Ishikawa (cell line): ENCODE measurements around the gene SLC66A1.

ENCODE experiments used
- CEBPB ChIP-seq: IDR thresholded peaks from 2 replicates; pipeline ENCODE4 v1.6.1; 2012
- CREB1 ChIP-seq: IDR thresholded peaks from 2 replicates; pipeline ENCODE4 v1.6.1; 2012; ENCODE audit warnings: low read depth
- EGR1 ChIP-seq: IDR thresholded peaks from 2 replicates; pipeline ENCODE4 v1.6.1; 2012
- EP300 ChIP-seq: IDR thresholded peaks from 2 replicates; pipeline ENCODE4 v1.6.1; 2012; ENCODE audit warnings: borderline replicate concordance
- FOXM1 ChIP-seq: IDR thresholded peaks from 2 replicates; pipeline ENCODE4 v1.6.1; 2012; ENCODE audit warnings: low read depth, borderline replicate concordance
- NFIC ChIP-seq: IDR thresholded peaks from 2 replicates; pipeline ENCODE4 v1.6.1; 2012
- RAD21 ChIP-seq: IDR thresholded peaks from 2 replicates; pipeline ENCODE4 v1.6.1; 2012; ENCODE audit warnings: low read depth
- TAF1 ChIP-seq: IDR thresholded peaks from 2 replicates; pipeline ENCODE4 v1.6.1; 2012; ENCODE audit warnings: low read depth, mild to moderate bottlenecking
- TCF12 ChIP-seq: IDR thresholded peaks from 2 replicates; pipeline ENCODE4 v1.6.1; 2012; ENCODE audit warnings: low read depth
- TEAD4 ChIP-seq: IDR thresholded peaks from 2 replicates; pipeline ENCODE4 v1.6.1; 2012
- YY1 ChIP-seq: IDR thresholded peaks from 2 replicates; pipeline ENCODE4 v1.6.1; 2012; ENCODE audit warnings: low read depth
- ZBTB7A ChIP-seq: IDR thresholded peaks from 2 replicates; pipeline ENCODE4 v1.6.1; 2012; ENCODE audit warnings: low read depth
- TF ChIP-seq, protein P1 (sequence below): IDR thresholded peaks from 2 replicates; pipeline ENCODE4 v1.6.1; 2012
- TF ChIP-seq, protein P2 (sequence below): IDR thresholded peaks from 2 replicates; pipeline ENCODE4 v1.6.1; 2012
- TF ChIP-seq, protein P3 (sequence below): IDR thresholded peaks from 2 replicates; pipeline ENCODE4 v1.6.1; 2012; ENCODE audit warnings: low read depth, mild to moderate bottlenecking

The SLC66A1 gene

DNA sequence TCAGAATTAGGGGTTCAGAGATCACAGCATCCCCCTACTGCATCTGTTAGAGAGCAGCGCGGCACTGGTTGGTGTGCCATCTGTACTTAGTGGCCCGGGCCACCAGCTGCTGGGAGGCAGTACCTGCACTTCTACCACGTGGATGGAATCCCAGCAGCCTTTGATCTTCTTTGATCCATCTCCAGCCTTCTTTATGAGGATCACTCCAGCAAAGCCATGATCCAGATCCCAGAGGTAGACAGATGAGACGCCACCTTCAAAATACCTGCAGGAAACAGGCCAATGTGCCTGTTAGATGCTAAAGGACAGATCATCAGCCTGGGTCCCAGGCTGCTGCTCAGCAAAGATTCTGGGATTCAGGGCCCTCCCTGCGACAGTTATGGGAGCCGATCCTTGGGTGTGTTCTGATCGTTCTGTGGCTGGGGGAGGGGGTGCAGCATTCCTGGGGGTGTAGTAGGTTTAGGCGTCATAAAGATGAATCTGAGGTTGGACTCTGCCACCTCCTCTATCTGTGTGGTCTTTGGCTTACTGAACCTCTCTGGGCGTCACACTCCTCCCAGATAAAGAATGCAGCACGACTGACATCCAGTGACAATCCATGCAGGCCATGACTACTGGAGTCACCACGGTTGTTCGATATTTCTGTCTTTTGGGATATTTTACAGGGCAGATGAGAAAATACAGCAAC lies 45.3 kb downstream of the SLC66A1 start:
- TF ChIP-seq FOXM1 (no peak), TCF12 (no peak), TAF1 (no peak), EGR1 (no peak), ZBTB7A (no peak), YY1 (no peak)
- TF ChIP-seq, protein P1, sequence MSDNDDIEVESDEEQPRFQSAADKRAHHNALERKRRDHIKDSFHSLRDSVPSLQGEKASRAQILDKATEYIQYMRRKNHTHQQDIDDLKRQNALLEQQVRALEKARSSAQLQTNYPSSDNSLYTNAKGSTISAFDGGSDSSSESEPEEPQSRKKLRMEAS = no peak

DNA sequence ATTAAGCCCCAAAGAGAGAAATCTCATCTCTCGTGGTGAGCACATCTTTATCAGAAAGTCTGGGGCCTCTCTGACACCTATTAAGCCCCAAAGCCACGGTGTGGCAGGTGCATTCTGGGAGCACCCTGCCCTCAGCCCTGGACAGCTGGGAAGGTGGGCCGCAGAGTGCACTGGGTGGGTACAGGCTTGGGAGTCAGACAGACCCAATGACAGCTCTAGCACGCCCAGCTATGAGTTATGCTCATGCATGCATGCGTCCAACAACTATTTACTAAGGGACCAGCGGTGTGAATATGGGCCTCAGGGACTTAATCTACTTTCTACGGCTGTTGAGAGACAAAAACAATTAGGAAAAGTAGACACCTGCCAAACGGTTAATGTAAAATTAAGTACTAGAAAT lies 46.6 kb downstream of the SLC66A1 start:
- TF ChIP-seq, protein P2, sequence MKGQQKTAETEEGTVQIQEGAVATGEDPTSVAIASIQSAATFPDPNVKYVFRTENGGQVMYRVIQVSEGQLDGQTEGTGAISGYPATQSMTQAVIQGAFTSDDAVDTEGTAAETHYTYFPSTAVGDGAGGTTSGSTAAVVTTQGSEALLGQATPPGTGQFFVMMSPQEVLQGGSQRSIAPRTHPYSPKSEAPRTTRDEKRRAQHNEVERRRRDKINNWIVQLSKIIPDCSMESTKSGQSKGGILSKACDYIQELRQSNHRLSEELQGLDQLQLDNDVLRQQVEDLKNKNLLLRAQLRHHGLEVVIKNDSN = no peak
- TF ChIP-seq, protein P1 = no peak
- no peak for TF ChIP-seq TAF1
- TF ChIP-seq EGR1 = no peak

DNA sequence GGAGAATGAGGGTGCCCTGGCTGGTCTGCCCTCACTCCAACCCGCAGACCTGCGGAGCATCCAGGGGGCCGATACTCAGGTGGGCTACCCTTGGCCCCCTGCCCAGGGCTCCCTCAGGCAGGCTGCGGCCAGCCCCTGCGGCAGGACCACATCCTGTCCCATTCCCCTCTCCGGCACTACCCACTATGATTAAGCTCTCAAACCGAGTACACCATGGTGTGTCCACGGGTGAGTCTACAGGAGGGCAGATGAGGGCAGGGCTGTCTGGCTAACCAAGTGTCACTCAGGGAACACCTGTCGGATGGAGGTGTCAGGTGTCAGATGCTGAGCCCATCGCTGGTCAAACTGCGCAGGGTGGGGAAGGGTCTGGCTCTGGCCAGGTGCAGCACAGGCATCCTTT lies 47.2 kb downstream of the SLC66A1 start:
- TF ChIP-seq TCF12 (no peak), RAD21 (no peak), EGR1 (no peak), FOXM1 (no peak), CREB1 (no peak), CEBPB (no peak), NFIC (no peak), EP300 (no peak), TEAD4 (no peak), TAF1 (no peak), YY1 (no peak), ZBTB7A (no peak)
- TF ChIP-seq, protein P1 = no peak
- TF ChIP-seq, protein P3, sequence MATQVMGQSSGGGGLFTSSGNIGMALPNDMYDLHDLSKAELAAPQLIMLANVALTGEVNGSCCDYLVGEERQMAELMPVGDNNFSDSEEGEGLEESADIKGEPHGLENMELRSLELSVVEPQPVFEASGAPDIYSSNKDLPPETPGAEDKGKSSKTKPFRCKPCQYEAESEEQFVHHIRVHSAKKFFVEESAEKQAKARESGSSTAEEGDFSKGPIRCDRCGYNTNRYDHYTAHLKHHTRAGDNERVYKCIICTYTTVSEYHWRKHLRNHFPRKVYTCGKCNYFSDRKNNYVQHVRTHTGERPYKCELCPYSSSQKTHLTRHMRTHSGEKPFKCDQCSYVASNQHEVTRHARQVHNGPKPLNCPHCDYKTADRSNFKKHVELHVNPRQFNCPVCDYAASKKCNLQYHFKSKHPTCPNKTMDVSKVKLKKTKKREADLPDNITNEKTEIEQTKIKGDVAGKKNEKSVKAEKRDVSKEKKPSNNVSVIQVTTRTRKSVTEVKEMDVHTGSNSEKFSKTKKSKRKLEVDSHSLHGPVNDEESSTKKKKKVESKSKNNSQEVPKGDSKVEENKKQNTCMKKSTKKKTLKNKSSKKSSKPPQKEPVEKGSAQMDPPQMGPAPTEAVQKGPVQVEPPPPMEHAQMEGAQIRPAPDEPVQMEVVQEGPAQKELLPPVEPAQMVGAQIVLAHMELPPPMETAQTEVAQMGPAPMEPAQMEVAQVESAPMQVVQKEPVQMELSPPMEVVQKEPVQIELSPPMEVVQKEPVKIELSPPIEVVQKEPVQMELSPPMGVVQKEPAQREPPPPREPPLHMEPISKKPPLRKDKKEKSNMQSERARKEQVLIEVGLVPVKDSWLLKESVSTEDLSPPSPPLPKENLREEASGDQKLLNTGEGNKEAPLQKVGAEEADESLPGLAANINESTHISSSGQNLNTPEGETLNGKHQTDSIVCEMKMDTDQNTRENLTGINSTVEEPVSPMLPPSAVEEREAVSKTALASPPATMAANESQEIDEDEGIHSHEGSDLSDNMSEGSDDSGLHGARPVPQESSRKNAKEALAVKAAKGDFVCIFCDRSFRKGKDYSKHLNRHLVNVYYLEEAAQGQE = no peak
- TF ChIP-seq, protein P2 = no peak

DNA sequence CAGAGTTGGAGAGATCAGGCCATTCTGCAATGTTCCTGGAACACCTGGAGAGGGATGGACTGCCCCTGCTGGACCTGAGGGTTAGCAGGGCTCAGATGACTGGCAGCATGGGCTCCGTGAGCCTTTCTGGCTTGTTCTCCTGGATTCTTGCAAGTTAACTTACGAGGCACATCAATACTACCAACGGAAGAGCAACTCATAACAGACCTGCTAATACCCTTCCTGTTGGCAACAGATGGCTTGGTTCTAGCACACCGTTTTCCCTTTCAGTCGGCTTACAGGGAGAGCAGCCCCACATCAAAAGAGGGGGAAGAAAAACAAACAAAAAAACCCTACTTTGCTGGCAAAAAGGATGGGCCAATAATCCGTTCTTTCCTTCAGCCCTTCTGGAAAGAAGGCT lies 47.9 kb downstream of the SLC66A1 start:
- no peak for TF ChIP-seq RAD21
- TF ChIP-seq ZBTB7A = no peak
- no peak for TF ChIP-seq FOXM1
- TF ChIP-seq CREB1 = no peak
- TF ChIP-seq, protein P2 = no peak
- TF ChIP-seq TCF12 = no peak
- no peak for TF ChIP-seq YY1
- TF ChIP-seq EGR1 = no peak
- TF ChIP-seq, protein P3 = no peak
- TF ChIP-seq, protein P1 = no peak
- TF ChIP-seq EP300 = no peak
- no peak for TF ChIP-seq NFIC
- no peak for TF ChIP-seq CEBPB
- TF ChIP-seq TAF1 = no peak
- no peak for TF ChIP-seq TEAD4

DNA sequence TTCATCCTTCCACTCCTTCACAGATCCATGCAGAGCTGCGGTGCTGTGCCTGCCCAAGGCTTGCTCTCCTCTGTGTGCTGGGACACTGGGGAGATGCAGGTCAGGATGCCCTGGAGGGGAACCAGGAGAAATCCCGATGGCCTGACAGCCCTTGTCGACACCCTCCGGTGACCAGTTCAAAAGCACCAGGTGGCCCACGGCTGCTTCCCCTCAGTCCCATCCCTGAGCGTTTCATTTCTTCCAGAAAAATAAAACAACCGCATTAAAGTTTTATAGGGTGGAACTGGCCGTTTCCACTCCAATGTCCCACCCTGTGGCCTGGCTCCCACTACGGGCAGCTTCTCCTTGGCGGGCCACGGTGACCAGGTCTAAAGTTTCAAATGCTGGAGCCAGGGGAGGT lies 48.3 kb downstream of the SLC66A1 start:
- TF ChIP-seq RAD21 (no peak), TCF12 (no peak), CREB1 (no peak), EGR1 (no peak), TEAD4 (no peak)
- TF ChIP-seq, protein P2 = no peak
